Measurements from ENCODE around the gene DSTYK.

Gene DSTYK

DNA sequence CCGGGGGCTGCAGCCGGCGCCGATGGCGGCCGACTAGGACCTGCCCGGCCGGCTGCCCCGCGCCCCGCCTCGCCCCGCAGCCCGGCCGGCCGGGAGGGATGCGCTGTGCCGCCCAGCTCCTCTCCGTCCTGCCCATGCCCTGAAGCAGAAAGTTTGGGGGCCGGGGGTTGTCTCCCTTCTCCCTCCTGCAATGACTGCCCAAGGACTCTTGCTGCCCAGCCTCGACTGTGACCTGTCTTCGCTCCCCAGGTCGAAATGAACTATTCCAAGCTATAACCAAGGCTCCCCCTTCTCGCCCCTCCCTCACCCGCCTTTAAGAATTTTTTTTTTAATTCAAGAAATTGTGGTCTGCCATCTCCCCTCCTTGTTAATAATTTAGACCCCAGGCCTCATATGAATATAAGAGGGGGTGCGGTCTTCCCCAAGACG, 16.6 kb upstream of the DSTYK start:
- TF ChIP-seq, protein P1, sequence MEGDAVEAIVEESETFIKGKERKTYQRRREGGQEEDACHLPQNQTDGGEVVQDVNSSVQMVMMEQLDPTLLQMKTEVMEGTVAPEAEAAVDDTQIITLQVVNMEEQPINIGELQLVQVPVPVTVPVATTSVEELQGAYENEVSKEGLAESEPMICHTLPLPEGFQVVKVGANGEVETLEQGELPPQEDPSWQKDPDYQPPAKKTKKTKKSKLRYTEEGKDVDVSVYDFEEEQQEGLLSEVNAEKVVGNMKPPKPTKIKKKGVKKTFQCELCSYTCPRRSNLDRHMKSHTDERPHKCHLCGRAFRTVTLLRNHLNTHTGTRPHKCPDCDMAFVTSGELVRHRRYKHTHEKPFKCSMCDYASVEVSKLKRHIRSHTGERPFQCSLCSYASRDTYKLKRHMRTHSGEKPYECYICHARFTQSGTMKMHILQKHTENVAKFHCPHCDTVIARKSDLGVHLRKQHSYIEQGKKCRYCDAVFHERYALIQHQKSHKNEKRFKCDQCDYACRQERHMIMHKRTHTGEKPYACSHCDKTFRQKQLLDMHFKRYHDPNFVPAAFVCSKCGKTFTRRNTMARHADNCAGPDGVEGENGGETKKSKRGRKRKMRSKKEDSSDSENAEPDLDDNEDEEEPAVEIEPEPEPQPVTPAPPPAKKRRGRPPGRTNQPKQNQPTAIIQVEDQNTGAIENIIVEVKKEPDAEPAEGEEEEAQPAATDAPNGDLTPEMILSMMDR (IDR thresholded peaks at IDR 0.05): no peak
- H3K4me3 ChIP-seq (ENCODE audit: low read depth in 1 of 2, low read length in 1 of 2): peak overlapping the region; percentile 31 to 61
- H3K27ac ChIP-seq: no peak overlapping the region
- no peaks in the 10 kb centered on the region for H3K9me3 ChIP-seq
- no peaks in the 10 kb centered on the region for H3K36me3 ChIP-seq
- peaks cover 25 to 28% of the 10 kb centered on the region in 2 experiments for H3K4me1 ChIP-seq (ENCODE audit: control insufficient read depth in 1 of 2, insufficient read depth in 1 of 2, low read depth in 1 of 2, low read length in 1 of 2)
- peaks cover 70% of the 10 kb centered on the region for H3K27me3 ChIP-seq

DNA sequence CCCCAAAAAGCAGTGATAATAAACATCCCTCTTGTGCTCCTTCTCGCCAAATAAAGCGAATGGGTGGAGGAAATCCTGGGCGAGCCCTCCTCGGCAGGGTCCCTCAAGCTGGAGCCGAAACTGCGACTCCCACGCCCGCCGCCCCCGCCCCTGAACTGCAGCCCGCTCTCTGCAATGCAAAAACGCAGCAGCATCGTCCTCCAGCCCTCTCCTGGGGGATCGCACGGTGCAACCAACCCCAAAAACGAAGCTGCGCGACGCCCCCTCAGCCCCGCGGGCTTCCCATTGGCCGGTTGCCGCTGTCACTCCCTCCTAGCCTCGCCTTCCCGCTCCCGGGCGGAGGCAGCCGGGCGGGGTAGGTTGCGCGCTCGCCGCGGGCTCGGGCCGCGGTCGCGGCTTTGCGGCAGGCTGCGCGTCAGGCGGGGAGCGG, 16.1 kb upstream of the DSTYK start, which contains the start of gene TMCC2:
TSS of gene TMCC2 (plus strand) at position 363 of the 430 bp plus-strand sequence. CDS start 619 bp downstream, outside the sequence.
- H3K36me3 ChIP-seq: no peaks in the 10 kb centered on the region
- peak within 1 kb of the TSS; percentile 38 to 64 for H3K4me3 ChIP-seq (ENCODE audit: low read depth in 1 of 2, low read length in 1 of 2)
- TF ChIP-seq, protein P1 (IDR thresholded peaks at IDR 0.05): no peak
- H3K27ac ChIP-seq: no peak within 1 kb of the TSS
- H3K9me3 ChIP-seq: no peaks in the 10 kb centered on the region
- H3K27me3 ChIP-seq: peaks cover 70% of the 10 kb centered on the region
- peaks cover 25 to 28% of the 10 kb centered on the region in 2 experiments for H3K4me1 ChIP-seq (ENCODE audit: control insufficient read depth in 1 of 2, insufficient read depth in 1 of 2, low read depth in 1 of 2, low read length in 1 of 2)

DNA sequence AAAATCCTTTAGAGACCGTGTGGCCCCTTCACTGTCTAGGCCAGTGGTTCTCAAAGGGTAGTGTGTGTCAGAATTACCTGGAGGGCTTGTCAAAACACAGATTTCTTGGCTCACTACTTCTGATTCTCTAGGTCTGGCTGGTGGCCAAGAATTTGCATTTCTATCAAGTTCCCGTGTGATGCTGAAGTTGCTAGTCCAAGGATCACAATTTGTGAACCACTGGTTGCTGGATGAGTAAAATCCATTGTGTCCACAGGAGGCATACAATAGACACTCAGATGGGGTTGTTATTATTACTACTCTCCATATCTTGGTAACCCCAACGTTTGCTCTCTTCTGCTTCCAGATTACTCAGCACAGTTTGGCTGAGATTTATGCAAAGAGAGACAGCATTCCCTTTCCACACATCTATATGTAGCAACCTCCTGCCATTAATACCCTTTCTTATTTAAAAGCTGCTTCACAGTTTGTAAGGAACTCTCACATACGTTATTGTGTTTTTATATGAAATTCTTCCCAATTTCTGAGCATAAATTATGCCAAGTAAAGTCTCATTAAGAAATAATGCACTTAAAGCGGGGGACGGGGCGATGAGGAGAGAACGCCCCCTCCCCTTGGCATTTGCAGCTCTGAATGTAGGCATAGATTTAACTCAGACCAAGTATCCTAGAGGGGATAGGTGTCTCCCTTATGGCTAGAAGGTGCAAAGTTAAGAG, 15.5 kb upstream of the DSTYK start:
- Histone ChIP-seq H3K27ac (no peak overlapping the region), H3K4me1 (ENCODE audit: control insufficient read depth in 1 of 2, insufficient read depth in 1 of 2, low read depth in 1 of 2, low read length in 1 of 2) (peaks cover 25 to 28% of the 10 kb centered on the region in 2 experiments), H3K36me3 (no peaks in the 10 kb centered on the region), H3K27me3 (peaks cover 70% of the 10 kb centered on the region), H3K9me3 (no peaks in the 10 kb centered on the region), H3K4me3 (ENCODE audit: low read depth in 1 of 2, low read length in 1 of 2) (peak overlapping the region; percentile 38 to 64)
- TF ChIP-seq, protein P1 (IDR thresholded peaks at IDR 0.05): no peak

DNA sequence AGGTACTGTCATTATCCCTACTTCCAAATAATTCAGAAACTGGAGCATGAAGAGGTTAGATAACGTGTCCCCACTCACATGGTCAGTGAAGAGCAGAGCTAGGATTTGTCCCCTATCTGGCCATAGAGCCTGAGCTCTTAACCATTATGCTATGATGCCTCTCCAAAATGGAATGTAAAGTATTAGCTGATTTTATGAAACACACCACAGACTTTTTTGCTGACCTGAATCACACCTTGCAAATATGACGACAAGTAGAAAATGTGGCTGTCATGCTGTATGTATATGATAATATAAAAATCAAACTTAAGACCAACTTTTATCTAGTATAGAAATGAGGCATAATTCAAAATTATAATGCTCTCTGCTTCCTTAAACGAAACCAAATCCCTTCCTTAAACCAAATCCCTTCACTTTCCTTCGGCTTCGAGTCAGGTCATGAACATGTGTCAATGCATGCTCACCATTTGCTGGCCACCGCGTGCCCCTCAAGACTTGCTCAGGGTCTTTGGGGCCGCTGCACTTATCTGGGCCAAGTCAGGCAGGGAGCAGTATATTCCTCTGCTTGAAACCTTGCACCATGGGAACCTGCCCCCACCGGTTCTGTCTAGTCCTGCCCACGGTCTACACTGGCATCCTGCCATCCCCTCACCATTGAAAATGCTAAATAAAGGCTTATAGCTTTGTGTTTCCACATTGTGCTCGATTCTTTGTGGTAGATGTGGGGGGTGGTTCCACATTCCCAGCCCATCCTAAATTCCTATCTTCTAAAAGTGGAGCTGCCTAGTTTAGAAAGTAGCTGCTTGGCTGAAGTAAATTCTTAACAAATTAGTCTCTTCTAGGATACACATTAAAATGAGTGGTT, 14.6 kb upstream of the DSTYK start:
- no peaks in the 10 kb centered on the region for H3K36me3 ChIP-seq
- peaks cover 25 to 28% of the 10 kb centered on the region in 2 experiments for H3K4me1 ChIP-seq (ENCODE audit: control insufficient read depth in 1 of 2, insufficient read depth in 1 of 2, low read depth in 1 of 2, low read length in 1 of 2)
- no peak overlapping the region for H3K27ac ChIP-seq
- peaks cover 70% of the 10 kb centered on the region for H3K27me3 ChIP-seq
- H3K4me3 ChIP-seq (ENCODE audit: low read depth in 1 of 2, low read length in 1 of 2): no peak overlapping the region
- TF ChIP-seq, protein P1 (IDR thresholded peaks at IDR 0.05): no peak
- no peaks in the 10 kb centered on the region for H3K9me3 ChIP-seq

DNA sequence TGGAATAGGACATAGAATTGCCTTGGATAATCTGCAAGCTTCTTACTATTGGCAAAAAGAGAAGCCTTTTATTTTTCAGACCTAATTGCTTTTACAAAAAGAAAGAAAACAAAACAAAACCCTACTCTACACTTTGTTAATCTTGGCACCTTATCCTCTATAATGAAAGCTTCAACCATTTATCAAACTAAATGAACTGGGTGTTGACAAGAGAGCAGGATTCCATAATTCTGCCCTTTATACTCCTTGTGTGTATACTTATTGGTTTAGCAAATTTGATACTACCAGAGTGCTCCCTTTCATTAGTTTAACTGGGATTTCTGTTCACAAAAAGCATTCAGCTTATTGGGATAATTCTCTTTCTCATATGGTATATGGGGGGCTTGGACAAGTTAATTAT, 13.2 kb upstream of the DSTYK start:
- no peak overlapping the region for H3K27ac ChIP-seq
- H3K36me3 ChIP-seq: no peaks in the 10 kb centered on the region
- peaks cover 22 to 25% of the 10 kb centered on the region in 2 experiments for H3K4me1 ChIP-seq (ENCODE audit: control insufficient read depth in 1 of 2, insufficient read depth in 1 of 2, low read depth in 1 of 2, low read length in 1 of 2)
- TF ChIP-seq, protein P1 (IDR thresholded peaks at IDR 0.05): no peak
- no peaks in the 10 kb centered on the region for H3K9me3 ChIP-seq
- no peak overlapping the region for H3K4me3 ChIP-seq (ENCODE audit: low read depth in 1 of 2, low read length in 1 of 2)
- H3K27me3 ChIP-seq: peaks cover 58% of the 10 kb centered on the region

All from neutrophil (primary cell).